H9 (cell line): ENCODE measurements around the gene POLD3. TPM values are rescaled to one million over a fixed set of nuclear protein-coding genes. Genes with fewer than 3 reads are reported as not detected.

Experiments
- DNase-seq: peaks from one replicate; pipeline ENCODE4 v3.0.0-alpha.2; 2017
- H2AFZ ChIP-seq: one replicate; pipeline ENCODE4 v1.6.1; 2013; ENCODE audit warnings: mild to moderate bottlenecking, low read length, control low read depth, moderate library complexity
- H2AK5ac ChIP-seq: 2 replicates; pipeline ENCODE4 v1.6.1; 2013; ENCODE audit warnings: low read length, control low read depth, mixed read lengths; ENCODE audit not compliant: insufficient read length
- H2BK120ac ChIP-seq: one replicate; pipeline ENCODE4 v1.6.1; 2013; ENCODE audit warnings: low read depth, mild to moderate bottlenecking, low read length, control low read depth, inconsistent platforms; ENCODE audit not compliant: poor library complexity, severe bottlenecking
- H2BK12ac ChIP-seq: 2 replicates; pipeline ENCODE4 v1.6.1; 2013; ENCODE audit warnings: low read length, control low read depth, mixed read lengths, low read depth; ENCODE audit not compliant: insufficient read length
- H2BK15ac ChIP-seq: 2 replicates; pipeline ENCODE4 v1.6.1; 2013; ENCODE audit warnings: low read depth, low read length, control low read depth
- H2BK20ac ChIP-seq: one replicate; pipeline ENCODE4 v1.6.1; 2013; ENCODE audit warnings: low read depth, mild to moderate bottlenecking, low read length, control low read depth, inconsistent platforms; ENCODE audit not compliant: poor library complexity, severe bottlenecking
- H2BK5ac ChIP-seq: 2 replicates; pipeline ENCODE4 v1.6.1; 2013; ENCODE audit warnings: low read length, control low read depth, mixed read lengths; ENCODE audit not compliant: insufficient read length
- H3K14ac ChIP-seq: 2 replicates; pipeline ENCODE4 v1.6.1; 2013; ENCODE audit warnings: low read length, control low read depth; ENCODE audit not compliant: insufficient read depth
- H3K18ac ChIP-seq: 2 replicates; pipeline ENCODE4 v1.6.1; 2013; ENCODE audit warnings: low read depth, mild to moderate bottlenecking, mixed read lengths, low read length, control low read depth; ENCODE audit not compliant: insufficient read length
- H3K23ac ChIP-seq: 2 replicates; pipeline ENCODE4 v1.6.1; 2013; ENCODE audit warnings: low read length, control low read depth, mixed read lengths, low read depth; ENCODE audit not compliant: insufficient read length
- H3K23me2 ChIP-seq: 2 replicates; pipeline ENCODE4 v1.6.1; 2013; ENCODE audit warnings: low read depth, mild to moderate bottlenecking, mixed read lengths, low read length, control low read depth; ENCODE audit not compliant: insufficient read length, poor library complexity, severe bottlenecking
- H3K27ac ChIP-seq: 2 replicates; pipeline ENCODE4 v1.5.1; 2013; ENCODE audit warnings: low read length, control low read depth, mixed read lengths, low read depth; ENCODE audit not compliant: insufficient read length
- H3K27me3 ChIP-seq: 2 replicates; pipeline ENCODE4 v1.6.1; 2013; ENCODE audit warnings: low read length, control low read depth, inconsistent platforms; ENCODE audit not compliant: insufficient read depth
- H3K4ac ChIP-seq: 2 replicates; pipeline ENCODE4 v1.6.1; 2013; ENCODE audit warnings: low read depth, mild to moderate bottlenecking, control low read depth, inconsistent platforms, low read length, moderate library complexity
- H3K4me1 ChIP-seq: 2 replicates; pipeline ENCODE4 v1.6.1; 2013; ENCODE audit warnings: low read length, control low read depth, inconsistent platforms; ENCODE audit not compliant: insufficient read depth
- H3K4me2 ChIP-seq: 2 replicates; pipeline ENCODE4 v1.6.1; 2013; ENCODE audit warnings: low read length, control low read depth, mixed read lengths; ENCODE audit not compliant: insufficient read length, insufficient read depth
- H3K56ac ChIP-seq: 2 replicates; pipeline ENCODE4 v1.6.1; 2013; ENCODE audit warnings: low read depth, mild to moderate bottlenecking, mixed read lengths, low read length, control low read depth; ENCODE audit not compliant: insufficient read length
- H3K79me1 ChIP-seq: 2 replicates; pipeline ENCODE4 v1.6.1; 2013; ENCODE audit warnings: low read depth, mild to moderate bottlenecking, moderate library complexity, low read length, control low read depth, inconsistent platforms; ENCODE audit not compliant: insufficient read depth, poor library complexity, severe bottlenecking
- H3K79me2 ChIP-seq: 2 replicates; pipeline ENCODE4 v1.6.1; 2013; ENCODE audit warnings: low read length, control low read depth, inconsistent platforms; ENCODE audit not compliant: insufficient read depth
- H3K9ac ChIP-seq: 2 replicates; pipeline ENCODE4 v1.6.1; 2013; ENCODE audit warnings: low read length, control low read depth, mixed read lengths; ENCODE audit not compliant: insufficient read length; ENCODE audit errors: extremely low read depth
- H3K9me3 ChIP-seq: one replicate; pipeline ENCODE4 v1.6.1; 2013; ENCODE audit warnings: low read depth, low read length, inconsistent platforms; ENCODE audit not compliant: control insufficient read depth
- H3T11ph ChIP-seq: one replicate; pipeline ENCODE4 v1.6.1; 2013; ENCODE audit warnings: mild to moderate bottlenecking, low read length, control low read depth, inconsistent platforms
- H4K20me1 ChIP-seq: one replicate; pipeline ENCODE4 v1.6.1; 2013; ENCODE audit not compliant: control insufficient read depth, insufficient read length, insufficient read depth
- H4K5ac ChIP-seq: 2 replicates; pipeline ENCODE4 v1.6.1; 2013; ENCODE audit warnings: low read depth, mild to moderate bottlenecking, mixed read lengths, low read length, control low read depth; ENCODE audit not compliant: insufficient read length
- H4K8ac ChIP-seq: replicated peaks from 2 replicates; pipeline ENCODE4 v1.6.1; 2013; ENCODE audit warnings: low read length, control low read depth, mixed read lengths, low read depth; ENCODE audit not compliant: insufficient read length
- H4K91ac ChIP-seq: 2 replicates; pipeline ENCODE4 v1.6.1; 2013; ENCODE audit warnings: low read depth, mild to moderate bottlenecking, moderate library complexity, mixed read lengths, low read length, control low read depth; ENCODE audit not compliant: insufficient read length
- H3K27ac Mint-ChIP-seq, 3 experiments: 2 replicates in 2 of 3; 3 replicates in 1 of 3; pipeline ENCODE4 v1.8.0; 2020 to 2021; ENCODE audit warnings: mixed read lengths in 3 of 3, mild to moderate bottlenecking in 1 of 3, moderate library complexity in 1 of 3
- H3K27me3 Mint-ChIP-seq: 2 replicates; pipeline ENCODE4 v1.8.0; 2021; ENCODE audit warnings: low read depth, mild to moderate bottlenecking, moderate library complexity, mixed read lengths
- H3K36me3 Mint-ChIP-seq, 3 experiments: 2 replicates in 2 of 3; 3 replicates in 1 of 3; pipeline ENCODE4 v1.8.0; 2020 to 2021; ENCODE audit warnings: low read depth in 3 of 3, mixed read lengths in 3 of 3; ENCODE audit not compliant: insufficient read depth in 1 of 3
- H3K4me1 Mint-ChIP-seq, 2 experiments: 2 replicates each; pipeline ENCODE4 v1.8.0; 2020; ENCODE audit warnings: mixed read lengths in 2 of 2
- H3K4me3 Mint-ChIP-seq, 2 experiments: 2 replicates in 1 of 2; 3 replicates in 1 of 2; pipeline ENCODE4 v1.8.0; 2020 to 2021; ENCODE audit warnings: mild to moderate bottlenecking in 2 of 2, mixed read lengths in 2 of 2, moderate library complexity in 1 of 2
- H3K9me3 Mint-ChIP-seq, 2 experiments: 2 replicates in 1 of 2; 3 replicates in 1 of 2; pipeline ENCODE4 v1.8.0; 2020; ENCODE audit warnings: mild to moderate bottlenecking in 2 of 2, mixed read lengths in 2 of 2, moderate library complexity in 1 of 2
- WGBS: extraction: QIAGEN DNeasy Blood & Tissue Kit; methylation state at CpG from one replicate; pipeline ENCODE4 v1.1.7; 2013; ENCODE audit warnings: missing lambda C conversion rate, low lambda C conversion rate, mixed read lengths; ENCODE audit not compliant: insufficient read length; ENCODE audit errors: extremely low coverage; 5-methylcytosine and 5-hydroxymethylcytosine counted together
- total RNA-seq: library from RNA; stranded (reverse); gene quantifications from 2 replicates; pipeline ENCODE4 v1.2.1, GENCODE V29; 2021
- TF ChIP-seq, protein P1 (sequence below): fragments of 200-600 bp; sonication (generic); conservative IDR thresholded peaks from 3 replicates; pipeline ENCODE4 v1.8.0; 2021; ENCODE audit warnings: antibody characterized with exemption, mild to moderate bottlenecking

The POLD3 gene
- total RNA-seq, 1 experiment from 2014 or later = 34.1 TPM

DNA sequence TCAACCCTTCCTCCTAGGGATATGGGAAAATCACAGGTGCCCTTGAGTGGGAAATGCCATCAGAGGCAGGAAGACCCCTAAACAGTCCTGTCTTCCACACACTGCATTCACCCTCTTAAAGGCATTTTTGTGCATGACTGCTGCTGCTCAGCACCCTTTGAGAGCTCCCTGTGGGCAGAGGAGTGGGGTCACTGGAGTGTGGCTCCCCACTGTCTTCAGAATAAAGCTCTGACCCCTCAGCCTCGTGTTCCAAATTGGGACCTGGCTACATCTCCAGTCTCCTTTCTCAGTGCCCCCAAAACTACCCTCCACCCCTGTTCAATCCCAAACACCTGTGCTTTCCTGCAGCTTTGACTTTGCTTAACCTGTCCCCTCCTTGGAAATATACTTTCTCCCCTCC, 92.3 kb downstream of the POLD3 start:
- no peak overlapping the region for H2BK12ac ChIP-seq
- H3K4me2 ChIP-seq = no peak overlapping the region
- no peaks in the 10 kb centered on the region for H3K4me1 ChIP-seq

More for the DNA sequence above, 92.3 kb downstream of the POLD3 start:
- Histone ChIP-seq H2BK5ac (no peak overlapping the region), H4K8ac (no peak overlapping the region), H3T11ph (no peak overlapping the region), H3K79me2 (no peaks in the 10 kb centered on the region), H3K23ac (no peak overlapping the region), H3K23me2 (no peaks in the 10 kb centered on the region), H3K14ac (no peak overlapping the region), H3K9me3 (no peaks in the 10 kb centered on the region), H3K18ac (no peak overlapping the region), H2BK15ac (no peak overlapping the region), H2BK20ac (no peak overlapping the region), H3K4ac (no peak overlapping the region), H3K9ac (no peak overlapping the region), H2AFZ (no peak overlapping the region), H3K79me1 (no peaks in the 10 kb centered on the region), H2AK5ac (no peak overlapping the region), H3K27ac (no peak overlapping the region), H4K91ac (no peak overlapping the region), H4K20me1 (no peaks in the 10 kb centered on the region), H4K5ac (no peak overlapping the region), H3K27me3 (no peaks in the 10 kb centered on the region), H2BK120ac (no peak overlapping the region), H3K56ac (no peak overlapping the region)
- H3K27me3 Mint-ChIP-seq = peaks cover 11% of the 10 kb centered on the region
- DNase-seq = no peak
- peaks cover 11 to 19% of the 10 kb centered on the region in 2 experiments for H3K4me1 Mint-ChIP-seq
- H3K4me3 Mint-ChIP-seq = no peak overlapping the region
- H3K27ac Mint-ChIP-seq = no peak overlapping the region
- WGBS = no CpG with 5 or more reads among the region's 1 CpG
- TF ChIP-seq, protein P1, sequence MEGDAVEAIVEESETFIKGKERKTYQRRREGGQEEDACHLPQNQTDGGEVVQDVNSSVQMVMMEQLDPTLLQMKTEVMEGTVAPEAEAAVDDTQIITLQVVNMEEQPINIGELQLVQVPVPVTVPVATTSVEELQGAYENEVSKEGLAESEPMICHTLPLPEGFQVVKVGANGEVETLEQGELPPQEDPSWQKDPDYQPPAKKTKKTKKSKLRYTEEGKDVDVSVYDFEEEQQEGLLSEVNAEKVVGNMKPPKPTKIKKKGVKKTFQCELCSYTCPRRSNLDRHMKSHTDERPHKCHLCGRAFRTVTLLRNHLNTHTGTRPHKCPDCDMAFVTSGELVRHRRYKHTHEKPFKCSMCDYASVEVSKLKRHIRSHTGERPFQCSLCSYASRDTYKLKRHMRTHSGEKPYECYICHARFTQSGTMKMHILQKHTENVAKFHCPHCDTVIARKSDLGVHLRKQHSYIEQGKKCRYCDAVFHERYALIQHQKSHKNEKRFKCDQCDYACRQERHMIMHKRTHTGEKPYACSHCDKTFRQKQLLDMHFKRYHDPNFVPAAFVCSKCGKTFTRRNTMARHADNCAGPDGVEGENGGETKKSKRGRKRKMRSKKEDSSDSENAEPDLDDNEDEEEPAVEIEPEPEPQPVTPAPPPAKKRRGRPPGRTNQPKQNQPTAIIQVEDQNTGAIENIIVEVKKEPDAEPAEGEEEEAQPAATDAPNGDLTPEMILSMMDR = no peak
- H3K9me3 Mint-ChIP-seq = no peaks in the 10 kb centered on the region; a peak in 1 of 5 replicates
- H3K36me3 Mint-ChIP-seq = no peaks in the 10 kb centered on the region; a peak in 1 of 7 replicates
